GM12872 (cell line): Measurements from ENCODE around the gene MRPS25.

Source experiments
- CTCF ChIP-seq: IDR thresholded peaks from 3 replicates; pipeline ENCODE4 v1.5.1; 2011; ENCODE audit warnings: low read depth, mild to moderate bottlenecking, low read length, moderate library complexity; ENCODE audit not compliant: insufficient read depth

The MRPS25 gene

GRCh38 chr3:15064299-15064834 lies 748 bp downstream of the MRPS25 start:
- TF ChIP-seq CTCF = no peak

DNA sequence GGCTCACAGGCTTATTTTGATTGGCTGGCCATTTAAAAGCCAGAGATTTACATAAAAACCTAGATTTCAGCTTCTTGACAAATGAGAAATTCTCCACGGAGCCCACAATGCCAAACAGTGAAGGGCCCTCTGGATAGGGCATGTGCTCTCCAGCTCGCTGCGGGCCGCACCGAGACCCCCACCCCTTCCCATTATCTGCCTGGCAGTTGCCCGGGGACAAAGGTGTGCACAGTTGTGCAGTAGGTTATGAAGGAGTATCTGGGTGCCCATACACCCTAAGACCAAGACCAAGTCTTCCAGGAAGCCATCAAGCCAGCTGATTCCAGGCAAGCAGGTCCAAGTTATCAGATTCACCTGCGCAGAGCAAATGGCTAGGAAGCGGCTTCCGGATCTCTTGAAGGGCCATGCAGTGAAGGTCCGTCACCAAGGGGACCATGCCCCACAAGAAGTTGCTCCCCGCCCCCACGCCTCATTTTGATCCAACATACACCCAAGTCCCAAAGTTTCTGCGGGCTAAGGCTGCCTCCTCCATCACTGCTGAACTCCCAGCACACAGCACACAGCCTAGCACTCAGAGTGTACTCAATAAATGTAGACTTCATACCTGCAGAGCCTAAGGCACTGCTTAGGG lies 1.3 kb downstream of the MRPS25 start:
- no peak for TF ChIP-seq CTCF

DNA sequence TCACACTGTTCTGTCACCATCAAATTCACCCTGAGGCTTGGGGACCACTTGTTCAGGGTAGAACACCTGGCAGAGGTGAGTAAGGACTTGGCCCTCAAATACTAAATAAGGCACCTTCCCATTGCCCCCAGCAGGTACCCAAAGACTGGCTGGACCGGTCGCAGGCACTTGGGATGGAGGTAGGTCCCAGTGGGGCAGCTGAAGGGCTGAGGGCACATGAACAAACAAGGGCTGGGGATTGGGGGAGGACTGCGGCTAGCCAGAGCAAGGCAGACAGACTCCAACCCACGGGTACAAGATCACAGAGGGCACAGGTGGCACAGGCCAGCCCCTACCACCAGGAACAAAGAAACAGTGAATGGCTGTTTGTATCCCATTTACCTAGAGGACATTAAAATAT lies 1.9 kb downstream of the MRPS25 start:
- no peak for TF ChIP-seq CTCF

DNA sequence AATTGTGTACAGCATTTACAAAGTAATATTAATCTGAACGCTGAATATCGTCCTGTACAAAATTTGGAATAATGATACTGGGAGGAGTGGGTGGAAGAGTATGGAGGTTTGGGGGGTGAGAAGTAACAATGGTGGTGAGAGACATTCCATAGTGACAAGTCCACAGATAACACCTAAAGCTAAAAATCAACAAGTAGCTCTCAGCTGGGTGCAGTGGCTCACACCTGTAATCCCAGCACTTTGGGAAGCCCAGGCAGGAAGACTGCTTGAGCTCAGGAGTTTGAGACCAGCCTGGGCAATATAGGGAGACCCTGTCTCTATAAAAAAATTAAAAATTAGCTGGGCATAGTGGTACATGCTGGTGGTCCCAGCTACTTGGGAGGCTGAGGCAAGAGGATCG lies 5.1 kb downstream of the MRPS25 start:
- no peak for TF ChIP-seq CTCF

DNA sequence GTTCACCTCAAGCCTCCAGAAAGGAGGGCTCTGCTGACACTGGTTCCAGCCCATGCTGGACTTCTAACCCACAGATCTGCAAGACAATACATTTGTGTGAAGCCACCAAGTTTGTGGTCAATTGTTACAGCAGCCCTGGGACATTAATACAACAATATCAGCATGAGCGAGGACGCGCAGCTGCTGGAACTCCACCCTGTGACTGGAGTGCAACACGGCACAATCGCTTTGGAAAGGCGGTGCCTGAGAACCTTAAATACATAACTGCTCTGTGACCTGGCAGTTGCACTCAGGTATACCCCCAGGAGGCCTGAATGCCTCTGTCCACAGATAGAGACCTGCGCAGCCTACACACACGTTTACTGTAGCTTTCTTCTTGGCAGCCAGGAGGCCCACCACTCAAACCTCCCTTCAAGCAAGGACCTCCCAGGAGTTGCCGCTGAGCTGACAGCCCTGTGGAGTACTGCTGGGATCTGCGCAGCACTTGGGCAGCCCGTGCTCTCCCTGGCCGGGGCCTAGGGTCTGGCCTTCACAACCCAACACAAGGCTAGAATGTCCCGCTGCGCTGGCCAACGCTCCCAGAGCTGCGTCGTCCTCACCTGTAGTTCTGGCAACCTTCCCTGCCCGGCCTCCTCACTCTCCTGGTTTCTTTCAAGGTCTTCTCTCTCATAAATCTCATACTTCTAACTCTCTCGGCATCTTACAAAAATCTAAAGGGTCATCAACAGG lies 8.3 kb downstream of the MRPS25 start:
- TF ChIP-seq CTCF = no peak

DNA sequence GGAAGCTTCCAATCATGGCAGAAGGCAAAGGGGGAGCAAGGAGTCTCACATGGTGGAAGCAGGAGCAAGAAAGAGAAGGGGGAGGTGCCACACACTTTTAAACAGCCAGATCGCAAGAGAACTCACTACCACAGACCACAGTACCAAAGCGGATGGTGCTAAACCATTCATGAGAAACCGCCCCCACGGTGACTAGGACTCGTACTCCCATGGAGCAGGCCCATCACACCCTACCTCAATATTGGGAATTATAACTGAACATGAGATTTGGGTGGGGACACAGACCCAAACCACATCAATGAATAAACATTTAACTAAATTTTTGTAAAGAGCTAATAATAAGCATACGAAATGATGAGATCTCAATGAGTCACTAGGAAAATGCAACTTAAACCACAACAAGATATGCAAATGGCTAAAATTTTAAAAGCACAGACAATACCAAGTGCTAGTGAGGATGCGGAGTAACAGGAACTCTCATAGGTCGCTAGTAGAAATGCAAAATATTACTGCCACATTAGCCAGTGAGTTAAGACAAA lies 10.0 kb downstream of the MRPS25 start:
- no peak for TF ChIP-seq CTCF

DNA sequence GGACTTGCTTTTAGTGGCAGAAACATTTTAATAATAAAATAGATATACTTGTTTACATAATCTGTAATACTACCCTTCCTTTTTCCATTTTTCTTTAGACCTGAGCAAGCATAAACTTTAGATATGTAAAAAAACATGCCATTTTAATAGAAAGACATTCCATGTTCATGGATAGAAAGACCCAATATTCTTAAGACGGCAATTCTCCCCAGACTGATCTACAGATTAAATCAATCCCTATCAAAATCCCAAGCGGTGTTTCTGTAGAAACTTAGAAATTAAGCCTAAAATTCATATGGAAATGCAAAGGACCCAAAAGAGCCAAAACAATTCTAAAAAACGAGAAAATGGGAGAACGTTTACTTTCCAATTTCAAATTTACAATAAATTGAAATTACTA lies 11.6 kb downstream of the MRPS25 start:
- no peak for TF ChIP-seq CTCF
